ENCODE data around the gene SEMA4D.
"Not testable (repeated sequence)": the region's sequence is repeated elsewhere in the genome, so short reads cannot be mapped to it uniquely, and the experiment has no call there.

The SEMA4D gene

DNA sequence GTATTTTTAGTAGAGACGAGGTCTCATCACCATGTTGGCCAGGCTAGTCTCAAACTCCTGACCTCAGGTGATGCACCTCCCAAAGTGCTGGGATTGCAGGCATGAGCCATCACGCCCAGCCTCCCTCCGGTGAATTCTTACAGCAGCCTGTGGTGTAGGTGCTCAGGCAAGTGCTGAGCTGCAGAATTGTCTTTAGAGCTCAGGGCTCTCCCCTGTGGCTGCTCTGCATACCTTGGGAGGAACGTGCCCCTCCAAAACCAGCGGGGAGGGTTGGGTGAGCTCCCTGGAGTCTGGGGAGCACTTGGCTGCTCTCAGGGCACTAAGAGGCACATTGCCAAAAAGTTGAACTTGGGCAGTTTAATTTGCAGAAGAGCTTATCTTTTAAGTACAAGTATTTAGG lies 150.3 kb downstream of the SEMA4D start:
- no peak for DNase-seq

DNA sequence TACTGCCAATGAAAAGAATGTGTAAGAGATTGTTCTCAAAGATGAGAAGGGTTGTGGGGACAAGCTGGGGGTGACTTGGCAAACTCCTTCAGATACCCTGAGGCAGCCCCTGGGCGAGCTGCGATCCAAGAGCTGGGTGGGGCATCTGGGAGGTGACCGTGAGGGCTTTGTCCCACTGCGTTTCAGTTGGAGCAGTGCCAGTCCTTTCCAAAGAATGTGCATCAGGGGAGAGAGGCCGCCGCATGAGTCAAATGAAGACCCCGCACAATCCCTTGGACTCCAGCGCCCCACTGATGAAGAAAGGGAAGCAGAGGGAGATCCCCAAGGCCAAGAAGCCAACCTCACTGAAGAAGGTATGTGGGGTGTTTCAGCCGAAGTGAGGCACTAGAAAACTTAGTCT lies 151.2 kb downstream of the SEMA4D start:
- no peak for DNase-seq

DNA sequence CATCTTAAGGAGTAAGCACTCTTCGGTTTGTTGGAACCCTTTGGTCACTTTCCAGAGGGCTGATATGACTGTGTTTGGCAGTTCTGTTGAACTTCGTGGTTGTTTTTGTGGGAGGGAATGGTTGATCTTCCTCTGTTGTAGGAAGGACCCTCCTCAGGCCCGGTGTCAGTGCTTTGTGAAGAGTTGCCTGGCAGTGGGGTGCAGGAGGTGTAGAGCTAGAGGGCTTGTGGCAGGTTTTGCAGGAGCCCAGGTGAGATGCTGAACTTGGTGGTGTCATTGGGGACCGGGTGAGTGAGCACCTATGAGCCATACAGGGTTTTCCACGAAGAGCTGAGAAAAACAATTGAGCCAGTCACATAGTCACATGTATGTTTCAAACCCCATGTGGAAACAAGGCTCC lies 152.4 kb downstream of the SEMA4D start:
- DNase-seq = no peak

DNA sequence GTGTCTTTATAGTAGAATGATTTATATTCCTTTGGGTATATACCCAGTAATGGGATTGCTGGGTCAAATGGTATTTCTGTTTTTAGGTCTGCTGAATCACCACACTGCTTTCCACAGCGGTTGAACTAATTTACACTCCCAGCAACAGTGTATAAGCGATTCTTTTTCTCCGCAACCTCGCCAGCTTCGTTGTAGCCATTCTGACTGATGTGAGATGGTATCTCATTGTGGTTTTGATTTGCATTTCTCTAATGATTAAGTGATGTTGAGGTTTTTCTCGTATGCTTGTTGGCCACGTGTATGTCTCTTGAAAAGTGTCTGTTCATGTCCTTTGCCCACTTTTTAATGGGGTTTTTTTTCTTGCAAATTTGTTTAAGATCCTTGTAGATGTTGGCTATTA lies 154.1 kb downstream of the SEMA4D start:
- DNase-seq = not testable (repeated sequence)

- no peak for DNase-seq
These were observed 155.0 kb downstream of the SEMA4D start for GRCh38 chr9:89342948-89343347.

- no peak for DNase-seq
These were observed 155.7 kb downstream of the SEMA4D start for GRCh38 chr9:89342213-89342612.

GRCh38 chr9:89340332-89340731 lies 157.6 kb downstream of the SEMA4D start:
- DNase-seq = no peak

DNA sequence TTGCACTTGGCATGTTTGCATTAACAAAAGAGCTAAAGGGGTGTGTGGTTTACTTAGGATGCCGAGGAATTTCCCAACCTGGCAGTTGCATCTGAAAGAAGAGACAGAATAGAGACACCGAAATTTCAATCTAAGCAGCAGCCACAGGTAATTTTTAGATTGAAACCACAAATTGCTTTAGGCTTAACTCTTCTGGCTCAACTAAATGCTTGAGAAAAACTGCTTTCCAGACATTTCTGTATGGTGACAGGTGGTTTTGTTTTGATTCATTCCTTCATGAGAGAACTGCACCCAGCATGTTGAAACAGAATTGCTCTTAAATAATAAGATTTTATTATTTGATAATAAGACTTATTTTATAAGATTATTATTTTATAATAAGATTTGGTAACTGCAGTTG lies 158.1 kb downstream of the SEMA4D start:
- DNase-seq = no peak

DNA sequence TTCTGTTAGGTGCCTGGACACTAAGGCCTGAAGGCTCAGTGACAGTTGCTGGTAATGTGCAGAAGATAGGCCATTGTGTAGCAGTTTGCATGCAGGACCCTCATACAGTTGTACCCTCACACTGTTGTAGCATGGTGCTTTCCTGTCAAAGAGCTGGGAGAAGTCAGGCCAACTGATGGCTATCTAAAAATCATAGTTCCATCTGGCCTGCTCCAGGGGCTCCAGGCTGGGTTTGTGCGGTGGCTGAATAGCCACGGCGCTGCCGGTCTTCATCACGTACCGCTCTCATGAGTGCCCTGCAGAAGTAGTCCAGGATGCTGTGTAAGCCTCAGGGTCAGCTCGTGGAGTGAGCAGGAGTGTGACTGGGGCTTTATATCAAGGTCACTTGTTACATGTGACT lies 167.4 kb downstream of the SEMA4D start:
- DNase-seq = no peak

GRCh38 chr9:89329917-89330316 lies 168.0 kb downstream of the SEMA4D start:
- no peak for DNase-seq

- no peak for DNase-seq
These were observed 169.8 kb downstream of the SEMA4D start for GRCh38 chr9:89328064-89328463.

GRCh38 chr9:89325733-89326132 lies 172.2 kb downstream of the SEMA4D start:
- no peak for DNase-seq

GRCh38 chr9:89323390-89323789 lies 174.5 kb downstream of the SEMA4D start:
- no peak for DNase-seq

GRCh38 chr9:89319015-89319905 lies 178.7 kb downstream of the SEMA4D start:
- DNase-seq = no peak

GRCh38 chr9:89318123-89319014 lies 179.5 kb downstream of the SEMA4D start, which contains the start of gene SECISBP2:
SECISBP2 (plus strand) TSS chr9:89318500; CDS start chr9:89318577, 77 bp downstream.
- DNase-seq = peak; percentile 94

DNA sequence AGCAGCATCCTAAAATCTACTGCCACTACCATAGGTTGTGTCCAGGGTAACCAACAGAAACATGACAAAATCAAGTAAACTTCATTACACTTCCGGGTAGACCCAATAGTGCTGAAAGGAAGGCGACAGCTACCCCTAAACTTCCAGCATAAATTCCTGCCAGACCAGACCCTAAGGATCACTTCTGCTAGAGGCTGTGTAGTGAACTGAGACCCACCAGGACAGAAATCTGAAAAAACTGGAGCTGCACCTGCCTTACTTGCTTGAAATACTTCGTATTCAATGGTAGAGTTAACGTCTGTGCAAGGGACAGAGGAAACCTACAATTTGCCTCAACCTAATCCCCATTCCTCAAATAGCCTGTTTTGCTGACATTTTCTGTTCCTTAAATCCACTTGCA lies 180.6 kb downstream of the SEMA4D start:
- no peak for DNase-seq

- no peak for DNase-seq
These were observed 182.4 kb downstream of the SEMA4D start for GRCh38 chr9:89315482-89315881.

DNA sequence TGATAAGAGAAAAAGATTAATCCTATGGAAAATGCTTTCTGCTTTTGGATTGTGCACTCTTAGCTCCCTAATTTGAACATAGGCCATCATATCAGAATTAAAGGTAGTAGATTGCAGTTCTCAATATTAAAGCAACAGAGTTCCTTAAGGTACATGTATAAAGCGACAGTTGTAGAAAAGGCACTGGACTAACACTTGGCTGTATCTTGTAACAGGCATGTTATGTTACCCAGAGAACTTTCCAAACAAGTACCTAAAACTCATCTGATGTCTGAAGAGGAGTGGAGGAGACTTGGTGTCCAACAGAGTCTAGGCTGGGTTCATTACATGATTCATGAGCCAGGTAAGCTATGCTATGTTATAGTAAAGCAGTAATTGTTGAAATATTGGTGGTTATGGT lies 183.0 kb downstream of the SEMA4D start:
- DNase-seq = no peak

- no peak for DNase-seq
These were observed 184.1 kb downstream of the SEMA4D start for GRCh38 chr9:89313842-89314241.

- DNase-seq = no peak
These were observed 185.7 kb downstream of the SEMA4D start for GRCh38 chr9:89312222-89312571.

GRCh38 chr9:89311346-89312221 lies 186.3 kb downstream of the SEMA4D start:
- DNase-seq = no peak

Data from CD4-positive, alpha-beta T cell treated with Interleukin-4 for 4 hours (primary cell).